Activated CD4-positive, alpha-beta T cell treated with anti-CD3 and anti-CD28 coated beads, Interleukin-2, amount 50 U/mL, for 1 hour (primary cell): ENCODE measurements around the gene HBA1.
"Not testable (repeated sequence)": the region's sequence is repeated elsewhere in the genome, so short reads cannot be mapped to it uniquely, and the experiment has no call there.

Experiments
- DNase-seq: peaks from one replicate; pipeline ENCODE4 v3.0.0-alpha.2; 2020

HBA1 gene

DNA sequence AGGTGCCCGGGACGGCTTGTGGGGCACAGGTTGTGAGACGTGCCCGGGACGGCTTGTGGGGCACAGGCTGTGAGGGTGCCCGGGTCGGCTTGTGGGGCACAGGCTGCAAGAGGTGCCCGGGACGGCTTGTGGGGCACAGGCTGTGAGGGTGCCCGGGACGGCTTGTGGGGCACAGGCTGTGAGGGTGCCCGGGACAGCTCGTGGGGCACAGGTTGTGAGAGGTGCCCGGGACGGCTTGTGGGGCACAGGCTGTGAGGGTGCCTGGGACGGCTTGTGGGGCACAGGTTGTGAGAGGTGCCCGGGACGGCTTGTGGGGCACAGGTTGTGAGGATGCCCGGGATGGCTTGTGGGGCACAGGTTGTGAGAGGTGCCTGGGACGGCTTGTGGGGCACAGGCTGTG, 16.2 kb upstream of the HBA1 start:
- not testable (repeated sequence) for DNase-seq

DNA sequence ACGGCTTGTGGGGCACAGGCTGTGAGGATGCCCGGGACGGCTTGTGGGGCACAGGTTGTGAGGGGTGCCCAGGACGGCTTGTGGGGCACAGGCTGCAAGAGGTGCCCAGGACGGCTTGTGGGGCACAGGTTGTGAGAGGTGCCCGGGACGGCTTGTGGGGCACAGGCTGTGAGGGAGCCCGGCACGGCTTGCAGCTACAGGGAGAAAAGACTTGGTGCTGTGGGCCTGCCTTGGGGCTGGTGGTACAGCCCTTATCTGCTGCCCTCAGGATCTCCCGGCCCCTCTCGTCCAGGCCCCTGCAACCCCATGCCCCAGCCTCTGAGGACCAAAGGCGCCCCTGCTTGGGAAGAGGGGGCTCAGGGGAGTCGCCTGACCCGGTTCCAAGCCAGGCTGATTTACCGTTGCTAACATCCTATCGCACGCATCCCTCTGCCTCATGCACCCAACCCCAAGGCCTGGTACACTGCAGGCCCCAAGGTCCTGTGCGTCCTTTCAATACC, 15.7 kb upstream of the HBA1 start:
- no peak for DNase-seq

DNA sequence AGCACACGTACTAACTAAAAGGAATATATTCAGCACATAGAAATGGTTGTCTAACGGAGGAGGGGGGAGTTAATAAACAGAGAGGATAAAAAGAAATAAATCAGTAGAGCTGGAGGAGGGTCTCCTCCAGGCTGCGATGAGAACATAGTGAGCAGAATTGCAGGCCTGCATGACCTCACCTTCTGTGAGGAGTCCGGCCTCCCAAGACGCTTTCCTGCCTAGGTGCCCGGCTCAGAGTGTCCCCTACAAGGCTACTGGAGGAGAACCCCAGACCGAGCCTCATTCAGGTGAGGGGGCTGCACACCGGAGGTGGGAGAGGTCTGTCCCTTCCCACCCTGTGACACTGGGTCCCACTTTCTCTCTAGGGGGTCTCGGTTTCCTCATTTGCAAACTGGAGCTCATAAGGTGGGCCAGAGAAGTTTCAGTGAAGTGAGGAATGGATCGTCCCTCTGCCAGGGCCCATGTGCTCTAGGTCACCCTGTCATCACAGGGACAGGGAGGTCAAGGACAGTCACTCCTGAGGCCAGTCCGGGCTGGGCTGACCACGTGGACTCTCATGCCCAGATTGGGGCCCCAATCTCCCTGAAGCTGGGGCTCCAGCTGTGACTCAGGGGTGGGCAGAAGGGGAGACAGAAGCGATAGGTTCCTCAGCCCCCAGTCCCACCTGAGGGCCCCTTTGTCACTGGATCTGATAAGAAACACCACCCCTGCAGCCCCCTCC, 14.0 kb upstream of the HBA1 start:
- no peak for DNase-seq

DNA sequence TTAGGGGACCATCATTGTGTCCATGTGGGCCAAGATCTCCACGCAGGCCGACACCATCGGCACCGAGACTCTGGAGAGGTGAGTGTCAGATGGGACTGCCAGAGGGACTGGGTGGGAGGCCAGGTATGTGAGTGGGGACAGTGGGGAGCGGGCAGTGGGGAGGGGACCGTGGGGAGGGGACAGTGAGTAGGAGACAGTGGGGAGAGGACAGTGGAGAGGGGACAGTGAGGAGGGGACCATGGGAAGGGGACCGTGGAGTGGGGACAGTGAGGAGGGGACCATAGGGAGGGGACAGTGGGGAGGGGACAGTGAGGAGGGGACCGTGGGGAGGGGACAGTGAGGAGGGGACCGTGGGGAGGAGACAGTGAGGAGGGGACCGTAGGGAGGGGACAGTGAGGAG, 13.3 kb upstream of the HBA1 start:
- DNase-seq: not testable (repeated sequence)

DNA sequence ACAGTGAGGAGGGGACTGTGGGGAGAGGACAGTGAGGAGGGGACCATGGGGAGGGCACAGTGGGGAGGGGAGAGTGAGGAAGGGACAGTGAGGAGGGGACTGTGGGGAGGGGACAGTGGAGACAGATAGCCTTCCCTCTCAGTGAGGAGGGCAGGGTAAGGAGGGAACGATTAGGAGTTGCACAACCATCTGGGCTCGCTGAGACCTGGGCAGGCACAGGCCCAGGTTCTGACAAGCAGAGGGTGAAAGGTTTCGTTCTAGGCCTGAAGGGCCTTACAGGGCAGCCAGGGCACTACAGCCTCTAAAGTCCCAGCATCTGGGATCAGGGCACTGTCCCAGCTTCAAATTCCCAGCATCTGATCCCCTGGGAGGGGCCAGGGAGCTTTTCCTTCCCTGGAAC, 12.8 kb upstream of the HBA1 start:
- DNase-seq: not testable (repeated sequence)

DNA sequence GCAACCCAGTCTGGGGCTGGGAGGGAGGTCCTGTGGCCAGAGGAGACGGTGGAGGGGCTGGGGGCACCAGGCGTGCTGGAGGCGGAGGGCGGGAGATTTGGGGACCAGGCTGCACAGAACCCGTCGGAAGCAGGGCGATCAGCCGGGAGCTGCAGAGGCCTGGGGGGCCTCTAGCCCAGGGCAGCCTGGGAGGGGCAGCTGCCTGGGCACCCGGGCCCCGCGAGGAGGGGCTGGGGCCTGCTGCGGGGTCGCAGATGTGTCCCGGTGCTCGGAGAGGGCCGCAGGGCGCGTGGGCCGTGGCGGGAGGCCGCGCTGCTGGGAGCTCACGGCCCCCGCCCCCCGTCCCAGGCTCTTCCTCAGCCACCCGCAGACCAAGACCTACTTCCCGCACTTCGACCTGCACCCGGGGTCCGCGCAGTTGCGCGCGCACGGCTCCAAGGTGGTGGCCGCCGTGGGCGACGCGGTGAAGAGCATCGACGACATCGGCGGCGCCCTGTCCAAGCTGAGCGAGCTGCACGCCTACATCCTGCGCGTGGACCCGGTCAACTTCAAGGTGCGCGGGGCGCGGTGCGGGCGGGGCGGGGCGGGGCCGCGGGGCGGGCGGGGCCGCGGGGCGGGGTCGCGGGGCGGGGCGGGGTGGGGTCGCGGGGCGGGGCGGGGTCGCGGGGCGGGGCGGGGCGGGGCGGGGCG, 12.2 kb upstream of the HBA1 start:
- DNase-seq: not testable (repeated sequence)

DNA sequence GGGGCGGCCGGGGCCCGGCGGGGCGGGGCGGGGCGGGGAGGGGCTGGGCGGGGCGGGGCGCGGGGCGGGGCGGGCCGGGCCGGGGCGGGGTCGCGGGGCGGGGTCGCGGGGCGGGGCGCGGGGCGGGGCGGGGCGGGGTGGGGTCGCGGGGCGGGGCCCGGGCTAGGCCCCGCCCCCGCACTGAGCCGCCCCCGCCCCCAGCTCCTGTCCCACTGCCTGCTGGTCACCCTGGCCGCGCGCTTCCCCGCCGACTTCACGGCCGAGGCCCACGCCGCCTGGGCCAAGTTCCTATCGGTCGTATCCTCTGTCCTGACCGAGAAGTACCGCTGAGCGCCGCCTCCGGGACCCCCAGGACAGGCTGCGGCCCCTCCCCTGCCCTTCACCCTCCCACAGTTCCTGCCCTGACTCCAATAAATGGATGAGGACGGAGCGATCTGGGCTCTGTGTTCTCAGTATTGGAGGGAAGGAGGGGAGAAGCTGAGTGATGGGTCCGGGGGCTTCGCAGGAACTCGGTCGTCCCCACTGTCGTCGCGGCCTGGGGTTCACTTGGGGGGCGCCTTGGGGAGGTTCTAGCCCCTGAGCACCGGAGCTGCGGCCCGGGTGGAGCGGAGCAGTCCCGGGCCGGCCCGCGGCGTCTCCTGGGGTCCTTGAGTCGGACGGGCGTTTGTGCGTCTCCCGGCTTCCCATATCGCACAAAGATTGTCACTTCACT, 11.5 kb upstream of the HBA1 start:
- DNase-seq: no peak

DNA sequence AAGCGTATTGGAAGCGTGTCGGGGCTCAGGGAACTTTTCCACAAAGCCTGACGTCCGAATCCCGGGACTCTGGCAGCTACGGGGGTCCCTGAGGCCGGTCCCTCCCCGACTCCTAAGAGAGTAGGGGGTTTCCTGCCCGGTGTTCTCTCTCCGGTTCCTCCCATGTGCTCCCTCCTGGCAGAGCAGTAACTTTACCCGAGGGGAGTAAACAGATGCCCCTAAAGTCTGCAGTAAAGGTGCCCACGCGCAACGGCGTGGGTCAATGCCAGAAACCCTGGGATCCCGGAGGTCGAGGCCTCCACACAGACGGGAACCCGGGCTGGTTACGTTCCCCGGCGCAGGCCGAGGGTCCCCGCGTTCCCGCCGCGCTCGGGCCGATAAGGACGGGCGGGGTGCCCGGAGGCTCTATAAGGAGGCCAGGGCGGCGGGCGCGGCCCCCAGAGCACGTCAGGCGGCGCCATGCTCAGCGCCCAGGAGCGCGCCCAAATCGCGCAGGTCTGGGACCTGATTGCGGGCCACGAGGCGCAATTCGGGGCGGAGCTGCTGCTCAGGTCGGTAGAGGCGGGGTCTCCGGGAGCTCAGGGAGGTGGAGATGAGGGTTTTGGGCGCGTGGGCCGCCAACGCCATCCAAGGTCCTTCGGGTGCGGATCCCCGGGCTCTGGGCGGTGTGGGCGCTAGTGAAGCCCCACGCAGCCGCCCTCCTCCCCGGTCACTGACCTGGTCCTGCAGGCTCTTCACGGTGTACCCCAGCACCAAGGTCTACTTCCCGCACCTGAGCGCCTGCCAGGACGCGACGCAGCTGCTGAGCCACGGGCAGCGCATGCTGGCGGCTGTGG, 10.7 kb upstream of the HBA1 start, which contains the start of gene HBM:
Gene HBM (plus strand): TSS at position 440 of the 836 bp plus-strand sequence. CDS start 20 bp downstream, at position 460.
- DNase-seq: no peak

DNA sequence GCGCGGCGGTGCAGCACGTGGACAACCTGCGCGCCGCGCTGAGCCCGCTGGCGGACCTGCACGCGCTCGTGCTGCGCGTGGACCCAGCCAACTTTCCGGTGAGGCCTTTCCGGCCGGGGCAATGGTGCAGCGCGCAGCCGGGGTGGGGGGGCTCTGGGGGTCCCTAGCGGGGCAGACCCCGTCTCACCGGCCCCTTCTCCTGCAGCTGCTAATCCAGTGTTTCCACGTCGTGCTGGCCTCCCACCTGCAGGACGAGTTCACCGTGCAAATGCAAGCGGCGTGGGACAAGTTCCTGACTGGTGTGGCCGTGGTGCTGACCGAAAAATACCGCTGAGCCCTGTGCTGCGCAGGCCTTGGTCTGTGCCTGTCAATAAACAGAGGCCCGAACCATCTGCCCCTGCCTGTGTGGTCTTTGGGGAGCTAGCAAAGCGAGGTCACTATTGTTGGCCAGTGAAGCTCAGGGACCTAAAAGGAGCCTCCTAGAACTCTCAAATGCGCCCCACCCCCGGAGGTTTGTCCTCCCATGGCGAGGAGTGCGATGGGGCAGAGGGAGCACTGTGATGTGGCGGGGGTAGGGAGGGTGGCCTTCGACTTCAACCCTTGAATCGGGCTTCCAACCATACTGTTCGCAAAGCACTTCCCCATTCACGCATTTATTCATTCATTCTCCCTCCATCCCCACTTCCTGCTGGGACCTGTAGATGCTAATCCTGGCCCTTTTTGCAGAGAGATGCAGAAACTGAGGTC, 9.9 kb upstream of the HBA1 start:
- DNase-seq: no peak

DNA sequence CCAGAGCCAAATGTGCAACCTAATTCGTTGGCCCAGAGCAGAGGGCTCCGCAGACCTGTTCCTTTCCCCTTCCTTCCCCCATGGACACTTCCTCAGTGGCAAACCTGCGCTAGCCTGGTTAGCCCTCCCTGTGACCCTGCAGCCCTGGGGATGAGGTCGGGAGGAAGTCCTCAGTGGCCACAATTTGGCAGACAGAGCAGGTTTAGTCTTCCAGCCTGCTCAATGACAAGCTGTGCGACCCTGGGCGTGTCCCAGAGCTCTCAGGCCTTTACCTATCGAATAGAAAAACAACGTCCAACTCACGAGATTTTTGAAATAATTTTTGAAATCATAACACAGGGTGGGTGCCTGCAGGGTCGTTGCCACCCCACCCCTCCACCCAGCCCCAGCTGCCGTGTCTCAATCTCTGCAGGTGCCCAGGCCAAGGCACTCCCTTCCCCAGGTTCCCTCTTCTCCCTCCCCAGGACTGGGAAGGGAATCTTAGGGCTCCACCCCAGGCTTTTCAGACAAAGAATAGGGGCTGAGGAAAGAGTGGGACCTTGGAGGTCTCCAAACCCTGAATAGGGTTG, 9.3 kb upstream of the HBA1 start:
- DNase-seq: no peak

DNA sequence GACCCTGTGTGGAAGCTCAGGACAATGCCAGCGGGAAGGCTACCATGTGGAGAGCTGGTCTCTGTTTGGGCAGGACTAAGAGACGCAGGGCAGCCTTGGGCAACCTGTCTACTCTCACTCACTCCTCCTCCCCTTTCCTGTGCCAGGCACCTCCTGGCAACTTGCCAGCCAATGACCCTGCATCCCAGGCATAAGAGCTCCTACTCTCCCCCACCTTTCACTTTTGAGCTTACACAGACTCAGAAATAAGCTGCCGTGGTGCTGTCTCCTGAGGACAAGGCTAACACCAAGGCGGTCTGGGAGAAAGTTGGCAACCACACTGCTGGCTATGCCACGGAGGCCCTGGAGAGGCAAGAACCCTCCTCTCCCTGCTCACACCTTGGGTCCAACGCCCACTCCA, 8.1 kb upstream of the HBA1 start:
- no peak for DNase-seq

DNA sequence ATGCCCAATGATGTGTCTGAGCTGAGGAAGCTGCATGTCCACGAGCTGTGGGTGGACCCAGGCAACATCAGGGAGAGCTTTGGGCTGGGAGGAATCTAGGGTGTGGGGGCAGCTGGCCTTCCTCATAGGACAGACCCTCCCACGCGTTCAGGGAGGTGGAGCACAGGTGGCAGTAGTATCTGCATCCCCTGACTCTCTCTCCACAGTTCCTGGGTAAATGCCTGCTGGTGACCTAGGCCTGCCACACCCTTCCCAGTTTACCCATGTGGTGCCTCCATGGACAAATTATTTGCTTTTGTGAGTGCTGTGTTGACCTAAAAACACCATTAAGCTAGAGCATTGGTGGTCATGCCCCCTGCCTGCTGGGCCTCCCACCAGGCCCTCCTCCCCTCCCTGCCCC, 7.5 kb upstream of the HBA1 start:
- DNase-seq: no peak

DNA sequence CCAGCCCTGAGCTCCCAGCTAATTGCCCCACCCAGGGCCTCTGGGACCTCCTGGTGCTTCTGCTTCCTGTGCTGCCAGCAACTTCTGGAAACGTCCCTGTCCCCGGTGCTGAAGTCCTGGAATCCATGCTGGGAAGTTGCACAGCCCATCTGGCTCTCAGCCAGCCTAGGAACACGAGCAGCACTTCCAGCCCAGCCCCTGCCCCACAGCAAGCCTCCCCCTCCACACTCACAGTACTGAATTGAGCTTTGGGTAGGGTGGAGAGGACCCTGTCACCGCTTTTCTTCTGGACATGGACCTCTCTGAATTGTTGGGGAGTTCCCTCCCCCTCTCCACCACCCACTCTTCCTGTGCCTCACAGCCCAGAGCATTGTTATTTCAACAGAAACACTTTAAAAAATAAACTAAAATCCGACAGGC, 6.4 kb upstream of the HBA1 start:
- not testable (repeated sequence) for DNase-seq

DNA sequence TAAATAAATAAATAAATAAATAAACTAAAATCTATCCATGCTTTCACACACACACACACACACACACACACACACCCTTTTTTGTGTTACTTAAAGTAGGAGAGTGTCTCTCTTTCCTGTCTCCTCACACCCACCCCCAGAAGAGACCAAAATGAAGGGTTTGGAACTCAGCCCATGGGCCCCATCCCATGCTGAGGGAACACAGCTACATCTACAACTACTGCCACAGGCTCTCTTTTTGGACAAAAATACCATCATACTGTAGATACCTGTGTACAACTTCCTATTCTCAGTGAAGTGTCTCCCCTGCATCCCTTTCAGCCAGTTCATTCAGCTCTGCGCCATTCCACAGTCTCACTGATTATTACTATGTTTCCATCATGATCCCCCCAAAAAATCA, 5.7 kb upstream of the HBA1 start:
- no peak for DNase-seq

DNA sequence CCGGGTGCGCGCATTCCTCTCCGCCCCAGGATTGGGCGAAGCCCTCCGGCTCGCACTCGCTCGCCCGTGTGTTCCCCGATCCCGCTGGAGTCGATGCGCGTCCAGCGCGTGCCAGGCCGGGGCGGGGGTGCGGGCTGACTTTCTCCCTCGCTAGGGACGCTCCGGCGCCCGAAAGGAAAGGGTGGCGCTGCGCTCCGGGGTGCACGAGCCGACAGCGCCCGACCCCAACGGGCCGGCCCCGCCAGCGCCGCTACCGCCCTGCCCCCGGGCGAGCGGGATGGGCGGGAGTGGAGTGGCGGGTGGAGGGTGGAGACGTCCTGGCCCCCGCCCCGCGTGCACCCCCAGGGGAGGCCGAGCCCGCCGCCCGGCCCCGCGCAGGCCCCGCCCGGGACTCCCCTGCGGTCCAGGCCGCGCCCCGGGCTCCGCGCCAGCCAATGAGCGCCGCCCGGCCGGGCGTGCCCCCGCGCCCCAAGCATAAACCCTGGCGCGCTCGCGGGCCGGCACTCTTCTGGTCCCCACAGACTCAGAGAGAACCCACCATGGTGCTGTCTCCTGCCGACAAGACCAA, 4.0 kb upstream of the HBA1 start, which contains the start of gene HBA2:
Gene HBA2 (plus strand): TSS at position 503 of the 568 bp plus-strand sequence. CDS start 37 bp downstream, at position 540.
- not testable (repeated sequence) for DNase-seq

DNA sequence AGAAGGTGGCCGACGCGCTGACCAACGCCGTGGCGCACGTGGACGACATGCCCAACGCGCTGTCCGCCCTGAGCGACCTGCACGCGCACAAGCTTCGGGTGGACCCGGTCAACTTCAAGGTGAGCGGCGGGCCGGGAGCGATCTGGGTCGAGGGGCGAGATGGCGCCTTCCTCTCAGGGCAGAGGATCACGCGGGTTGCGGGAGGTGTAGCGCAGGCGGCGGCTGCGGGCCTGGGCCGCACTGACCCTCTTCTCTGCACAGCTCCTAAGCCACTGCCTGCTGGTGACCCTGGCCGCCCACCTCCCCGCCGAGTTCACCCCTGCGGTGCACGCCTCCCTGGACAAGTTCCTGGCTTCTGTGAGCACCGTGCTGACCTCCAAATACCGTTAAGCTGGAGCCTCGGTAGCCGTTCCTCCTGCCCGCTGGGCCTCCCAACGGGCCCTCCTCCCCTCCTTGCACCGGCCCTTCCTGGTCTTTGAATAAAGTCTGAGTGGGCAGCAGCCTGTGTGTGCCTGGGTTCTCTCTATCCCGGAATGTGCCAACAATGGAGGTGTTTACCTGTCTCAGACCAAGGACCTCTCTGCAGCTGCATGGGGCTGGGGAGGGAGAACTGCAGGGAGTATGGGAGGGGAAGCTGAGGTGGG, 3.1 kb upstream of the HBA1 start:
- DNase-seq: not testable (repeated sequence)

DNA sequence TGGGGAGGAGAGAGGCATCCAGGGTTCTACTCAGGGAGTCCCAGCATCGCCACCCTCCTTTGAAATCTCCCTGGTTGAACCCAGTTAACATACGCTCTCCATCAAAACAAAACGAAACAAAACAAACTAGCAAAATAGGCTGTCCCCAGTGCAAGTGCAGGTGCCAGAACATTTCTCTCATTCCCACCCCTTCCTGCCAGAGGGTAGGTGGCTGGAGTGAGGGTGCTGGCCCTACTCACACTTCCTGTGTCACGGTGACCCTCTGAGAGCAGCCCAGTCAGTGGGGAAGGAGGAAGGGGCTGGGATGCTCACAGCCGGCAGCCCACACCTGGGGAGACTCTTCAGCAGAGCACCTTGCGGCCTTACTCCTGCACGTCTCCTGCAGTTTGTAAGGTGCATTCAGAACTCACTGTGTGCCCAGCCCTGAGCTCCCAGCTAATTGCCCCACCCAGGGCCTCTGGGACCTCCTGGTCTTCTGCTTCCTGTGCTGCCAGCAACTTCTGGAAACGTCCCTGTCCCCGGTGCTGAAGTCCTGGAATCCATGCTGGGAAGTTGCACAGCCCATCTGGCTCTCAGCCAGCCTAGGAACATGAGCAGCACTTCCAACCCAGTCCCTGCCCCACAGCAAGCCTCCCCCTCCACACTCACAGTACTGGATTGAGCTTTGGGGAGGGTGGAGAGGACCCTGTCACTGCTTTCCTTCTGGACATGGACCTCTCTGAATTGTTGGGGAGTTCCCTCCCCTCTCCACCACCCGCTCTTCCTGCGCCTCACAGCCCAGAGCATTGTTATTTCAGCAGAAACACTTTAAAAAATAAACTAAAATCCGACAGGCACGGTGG, 2.3 kb upstream of the HBA1 start:
- not testable (repeated sequence) for DNase-seq

DNA sequence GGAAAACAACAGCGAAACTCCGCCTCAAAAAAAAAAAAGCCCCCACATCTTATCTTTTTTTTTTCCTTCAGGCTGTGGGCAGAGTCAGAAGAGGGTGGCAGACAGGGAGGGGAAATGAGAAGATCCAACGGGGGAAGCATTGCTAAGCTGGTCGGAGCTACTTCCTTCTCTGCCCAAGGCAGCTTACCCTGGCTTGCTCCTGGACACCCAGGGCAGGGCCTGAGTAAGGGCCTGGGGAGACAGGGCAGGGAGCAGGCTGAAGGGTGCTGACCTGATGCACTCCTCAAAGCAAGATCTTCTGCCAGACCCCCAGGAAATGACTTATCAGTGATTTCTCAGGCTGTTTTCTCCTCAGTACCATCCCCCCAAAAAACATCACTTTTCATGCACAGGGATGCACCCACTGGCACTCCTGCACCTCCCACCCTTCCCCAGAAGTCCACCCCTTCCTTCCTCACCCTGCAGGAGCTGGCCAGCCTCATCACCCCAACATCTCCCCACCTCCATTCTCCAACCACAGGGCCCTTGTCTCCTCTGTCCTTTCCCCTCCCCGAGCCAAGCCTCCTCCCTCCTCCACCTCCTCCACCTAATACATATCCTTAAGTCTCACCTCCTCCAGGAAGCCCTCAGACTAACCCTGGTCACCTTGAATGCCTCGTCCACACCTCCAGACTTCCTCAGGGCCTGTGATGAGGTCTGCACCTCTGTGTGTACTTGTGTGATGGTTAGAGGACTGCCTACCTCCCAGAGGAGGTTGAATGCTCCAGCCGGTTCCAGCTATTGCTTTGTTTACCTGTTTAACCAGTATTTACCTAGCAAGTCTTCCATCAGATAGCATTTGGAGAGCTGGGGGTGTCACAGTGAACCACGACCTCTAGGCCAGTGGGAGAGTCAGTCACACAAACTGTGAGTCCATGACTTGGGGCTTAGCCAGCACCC, 1.2 kb upstream of the HBA1 start:
- no peak for DNase-seq
